GM21737 (cell line): ENCODE results near the gene FAM171A1.

Experiments
- ATAC-seq: cut with Tn5 transposase; IDR thresholded peaks from one replicate; pipeline ENCODE4 v1.9.1; 2021; ENCODE audit warnings: mild to moderate bottlenecking, moderate library complexity; ENCODE audit not compliant: unreplicated experiment

The FAM171A1 gene

GRCh38 chr10:15253951-15254807, 116.9 kb downstream of the FAM171A1 start:
- ATAC-seq = no peak

- no peak for ATAC-seq
Observed at GRCh38 chr10:15252396-15252795, 118.7 kb downstream of the FAM171A1 start.

- no peak for ATAC-seq
Observed at GRCh38 chr10:15251791-15252380, 119.2 kb downstream of the FAM171A1 start.

- ATAC-seq = no peak
Observed at GRCh38 chr10:15245530-15245929, 125.6 kb downstream of the FAM171A1 start.

- no peak for ATAC-seq
Observed at GRCh38 chr10:15244635-15245197, 126.4 kb downstream of the FAM171A1 start.

- ATAC-seq = no peak
Observed at GRCh38 chr10:15242261-15242840, 128.7 kb downstream of the FAM171A1 start.

- ATAC-seq = no peak
Observed at GRCh38 chr10:15241306-15241705, 129.8 kb downstream of the FAM171A1 start.

GRCh38 chr10:15238555-15239335, 132.3 kb downstream of the FAM171A1 start:
- no peak for ATAC-seq

- ATAC-seq = no peak
Observed at GRCh38 chr10:15237351-15237750, 133.7 kb downstream of the FAM171A1 start.

- ATAC-seq = no peak
Observed at GRCh38 chr10:15236340-15236739, 134.7 kb downstream of the FAM171A1 start.

- no peak for ATAC-seq
Observed at GRCh38 chr10:15232279-15232678, 138.8 kb downstream of the FAM171A1 start.

GRCh38 chr10:15231426-15231825, 139.7 kb downstream of the FAM171A1 start:
- ATAC-seq = no peak

- no peak for ATAC-seq
Observed at GRCh38 chr10:15230257-15230656, 140.8 kb downstream of the FAM171A1 start.

GRCh38 chr10:15229268-15229667, 141.8 kb downstream of the FAM171A1 start:
- ATAC-seq = no peak

GRCh38 chr10:15228426-15228825, 142.7 kb downstream of the FAM171A1 start:
- ATAC-seq = no peak

- ATAC-seq = no peak
Observed at GRCh38 chr10:15227611-15228372, 143.3 kb downstream of the FAM171A1 start.

- no peak for ATAC-seq
Observed at GRCh38 chr10:15225511-15225910, 145.6 kb downstream of the FAM171A1 start.

- ATAC-seq = no peak
Observed at GRCh38 chr10:15224948-15225347, 146.1 kb downstream of the FAM171A1 start.

GRCh38 chr10:15223174-15223573, 147.9 kb downstream of the FAM171A1 start:
- no peak for ATAC-seq

GRCh38 chr10:15222511-15222910, 148.6 kb downstream of the FAM171A1 start:
- ATAC-seq = no peak
